ENCODE data around the gene TRABD2A. TPM values are rescaled to one million over a fixed set of nuclear protein-coding genes. Genes with fewer than 3 reads are reported as not detected.

TRABD2A gene
- total RNA-seq, 2 donors from 2014 or later, result 4.8 to 7.7 TPM

DNA sequence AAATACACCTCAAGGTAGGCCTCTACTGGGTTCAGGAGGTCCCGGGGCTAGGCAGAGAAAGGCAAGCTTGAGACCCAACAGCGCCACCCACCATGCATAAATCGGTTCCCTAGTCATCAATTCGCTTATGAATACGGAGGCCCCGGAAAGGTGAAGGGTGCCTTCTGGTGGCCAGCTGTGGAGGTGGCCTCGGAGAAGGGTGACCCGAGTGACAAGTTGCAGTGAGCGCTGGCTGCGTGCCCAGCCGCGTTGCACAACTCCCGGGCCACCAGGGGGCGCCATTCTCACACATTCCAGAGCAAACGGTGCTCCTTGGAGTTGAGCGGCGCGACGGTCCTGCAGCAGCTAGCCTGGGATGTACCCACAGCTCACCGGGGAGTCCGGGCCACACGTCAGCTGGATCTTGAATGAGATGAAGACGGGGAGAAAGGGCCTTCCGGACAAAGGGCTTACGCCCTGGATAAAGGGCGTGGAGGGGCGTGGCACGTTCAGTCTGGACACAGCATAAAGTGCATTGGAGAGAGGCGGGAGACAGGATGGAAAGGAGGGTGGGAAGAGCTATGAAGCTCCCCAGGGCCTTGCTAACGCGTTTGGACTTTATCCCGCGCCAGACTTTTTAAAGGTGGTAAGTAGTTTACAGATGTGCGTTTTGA, 45.0 kb upstream of the TRABD2A start:
- no peaks in the 10 kb centered on the region for H3K9me3 Mint-ChIP-seq
- TF ChIP-seq, protein P1, sequence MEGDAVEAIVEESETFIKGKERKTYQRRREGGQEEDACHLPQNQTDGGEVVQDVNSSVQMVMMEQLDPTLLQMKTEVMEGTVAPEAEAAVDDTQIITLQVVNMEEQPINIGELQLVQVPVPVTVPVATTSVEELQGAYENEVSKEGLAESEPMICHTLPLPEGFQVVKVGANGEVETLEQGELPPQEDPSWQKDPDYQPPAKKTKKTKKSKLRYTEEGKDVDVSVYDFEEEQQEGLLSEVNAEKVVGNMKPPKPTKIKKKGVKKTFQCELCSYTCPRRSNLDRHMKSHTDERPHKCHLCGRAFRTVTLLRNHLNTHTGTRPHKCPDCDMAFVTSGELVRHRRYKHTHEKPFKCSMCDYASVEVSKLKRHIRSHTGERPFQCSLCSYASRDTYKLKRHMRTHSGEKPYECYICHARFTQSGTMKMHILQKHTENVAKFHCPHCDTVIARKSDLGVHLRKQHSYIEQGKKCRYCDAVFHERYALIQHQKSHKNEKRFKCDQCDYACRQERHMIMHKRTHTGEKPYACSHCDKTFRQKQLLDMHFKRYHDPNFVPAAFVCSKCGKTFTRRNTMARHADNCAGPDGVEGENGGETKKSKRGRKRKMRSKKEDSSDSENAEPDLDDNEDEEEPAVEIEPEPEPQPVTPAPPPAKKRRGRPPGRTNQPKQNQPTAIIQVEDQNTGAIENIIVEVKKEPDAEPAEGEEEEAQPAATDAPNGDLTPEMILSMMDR (conservative IDR thresholded peaks at IDR 0.05), result peak; percentile 100
- DNase-seq, result peak; percentile 100
- H3K27me3 Mint-ChIP-seq (ENCODE audit: insufficient read depth), result peaks cover 12% of the 10 kb centered on the region
- no peaks in the 10 kb centered on the region for H3K36me3 ChIP-seq (ENCODE audit: control insufficient read depth, insufficient read depth, low read length)
- H3K36me3 Mint-ChIP-seq (ENCODE audit: low read depth), result no peaks in the 10 kb centered on the region
- no peak overlapping the region for H3K27ac ChIP-seq (ENCODE audit: low read depth, low read length)
- H3K27ac Mint-ChIP-seq, result no peak overlapping the region
- H3K9me3 ChIP-seq (ENCODE audit: control insufficient read depth, low read length), result no peaks in the 10 kb centered on the region
- H3K4me3 ChIP-seq (ENCODE audit: low read length), result no peak overlapping the region
- H3K9ac ChIP-seq (ENCODE audit: extremely low read depth, low read length, poor library complexity, severe bottlenecking), result no peak overlapping the region
- peaks cover 3% of the 10 kb centered on the region for H3K4me1 Mint-ChIP-seq
- 27 to 29% methylated on average over 25 to 34 of the region's 34 CpGs for WGBS, 2 experiments (ENCODE audit: insufficient coverage in 1 of 2, insufficient read length in 1 of 2)
- H3K27me3 ChIP-seq (ENCODE audit: control insufficient read depth, insufficient read depth, low read length, poor library complexity, severe bottlenecking), result peaks cover 7% of the 10 kb centered on the region
- H3K4me1 ChIP-seq (ENCODE audit: control insufficient read depth, insufficient read depth, low read length), result peaks cover 3% of the 10 kb centered on the region
- H3K4me3 Mint-ChIP-seq, result peak overlapping the region; percentile 40

DNA sequence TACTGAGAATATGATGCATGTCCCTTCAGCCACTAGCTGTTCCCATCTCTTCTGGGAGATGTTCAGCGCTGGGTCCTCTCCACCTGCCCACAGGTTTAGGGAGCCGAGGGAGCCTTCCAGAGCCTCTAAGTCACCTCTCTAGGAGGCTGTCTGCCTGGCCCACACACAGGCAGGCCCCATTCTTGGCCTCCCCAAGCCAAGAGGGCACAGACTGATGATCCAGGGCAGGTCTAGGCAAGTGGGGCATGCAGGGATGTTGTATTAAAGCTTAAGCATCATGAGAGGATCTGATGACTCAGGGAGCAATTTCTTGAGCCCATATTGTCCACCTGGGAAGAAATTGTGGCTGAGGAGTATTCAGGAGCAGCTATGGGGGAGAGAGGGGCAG, 44.4 kb upstream of the TRABD2A start:
- Mint-ChIP-seq H3K36me3 (ENCODE audit: low read depth) (no peaks in the 10 kb centered on the region), H3K4me1 (peaks cover 3% of the 10 kb centered on the region), H3K4me3 (no peak overlapping the region), H3K27me3 (ENCODE audit: insufficient read depth) (peaks cover 12% of the 10 kb centered on the region), H3K9me3 (no peaks in the 10 kb centered on the region), H3K27ac (no peak overlapping the region)
- no peak for DNase-seq
- Histone ChIP-seq H3K9ac (ENCODE audit: extremely low read depth, low read length, poor library complexity, severe bottlenecking) (no peak overlapping the region), H3K4me1 (ENCODE audit: control insufficient read depth, insufficient read depth, low read length) (peaks cover 3% of the 10 kb centered on the region), H3K4me3 (ENCODE audit: low read length) (no peak overlapping the region), H3K27me3 (ENCODE audit: control insufficient read depth, insufficient read depth, low read length, poor library complexity, severe bottlenecking) (peaks cover 7% of the 10 kb centered on the region), H3K27ac (ENCODE audit: low read depth, low read length) (no peak overlapping the region), H3K9me3 (ENCODE audit: control insufficient read depth, low read length) (no peaks in the 10 kb centered on the region), H3K36me3 (ENCODE audit: control insufficient read depth, insufficient read depth, low read length) (no peaks in the 10 kb centered on the region)
- 92 to 100% methylated on average over 1 to 2 of the region's 2 CpGs for WGBS, 2 experiments (ENCODE audit: insufficient coverage in 1 of 2, insufficient read length in 1 of 2)
- TF ChIP-seq, protein P1 (conservative IDR thresholded peaks at IDR 0.05), result no peak

DNA sequence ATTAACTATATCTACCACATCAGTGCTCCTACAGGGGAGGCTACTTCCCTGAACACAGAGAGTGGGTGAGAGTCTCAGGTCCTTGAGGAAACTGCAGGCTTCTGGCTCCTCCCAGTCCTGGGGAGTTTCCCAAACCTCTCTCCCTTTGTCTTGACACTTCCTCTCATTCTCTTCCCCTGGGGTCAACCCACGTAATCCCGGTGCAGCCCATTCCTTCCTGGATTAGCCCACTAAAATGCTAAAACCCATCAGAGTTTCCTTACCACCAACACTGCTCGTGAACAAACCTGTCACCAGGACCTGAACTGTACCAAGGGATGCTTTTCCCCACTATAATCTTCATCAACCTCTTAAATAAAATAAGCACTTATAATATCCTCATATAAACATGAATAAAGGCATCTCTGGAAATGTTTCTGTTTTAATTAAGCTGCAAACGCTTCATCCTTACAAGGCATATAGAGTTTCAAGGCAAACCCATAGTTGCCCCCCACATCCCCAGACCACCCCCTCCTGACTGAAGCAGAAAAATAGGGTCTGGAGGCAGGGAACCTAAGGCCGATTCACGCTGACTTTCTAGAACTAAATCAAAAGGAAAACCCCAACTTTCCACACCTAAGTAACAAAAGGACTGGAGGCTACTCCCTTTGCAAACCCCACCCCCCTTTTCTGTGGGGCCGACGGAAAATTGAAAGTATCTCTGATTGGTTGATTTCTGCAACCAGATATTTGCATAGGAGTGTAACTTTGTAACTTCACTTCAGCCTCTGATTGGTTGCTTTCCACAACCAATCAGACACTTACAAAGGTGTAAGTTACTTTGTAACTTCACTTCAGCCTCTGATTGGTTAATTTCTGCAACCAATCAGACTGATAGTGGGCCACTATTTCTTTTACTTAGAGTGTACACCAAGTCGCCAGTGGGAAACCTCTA, 43.6 kb upstream of the TRABD2A start:
- Mint-ChIP-seq H3K4me1 (peaks cover 3% of the 10 kb centered on the region), H3K4me3 (no peak overlapping the region), H3K27me3 (ENCODE audit: insufficient read depth) (peaks cover 12% of the 10 kb centered on the region), H3K9me3 (no peaks in the 10 kb centered on the region), H3K36me3 (ENCODE audit: low read depth) (no peaks in the 10 kb centered on the region), H3K27ac (no peak overlapping the region)
- Histone ChIP-seq H3K36me3 (ENCODE audit: control insufficient read depth, insufficient read depth, low read length) (no peaks in the 10 kb centered on the region), H3K9me3 (ENCODE audit: control insufficient read depth, low read length) (no peaks in the 10 kb centered on the region), H3K4me3 (ENCODE audit: low read length) (no peak overlapping the region), H3K27ac (ENCODE audit: low read depth, low read length) (no peak overlapping the region), H3K27me3 (ENCODE audit: control insufficient read depth, insufficient read depth, low read length, poor library complexity, severe bottlenecking) (peaks cover 7% of the 10 kb centered on the region), H3K9ac (ENCODE audit: extremely low read depth, low read length, poor library complexity, severe bottlenecking) (no peak overlapping the region), H3K4me1 (ENCODE audit: control insufficient read depth, insufficient read depth, low read length) (peaks cover 3% of the 10 kb centered on the region)
- DNase-seq, result no peak
- TF ChIP-seq, protein P1 (conservative IDR thresholded peaks at IDR 0.05), result no peak
- WGBS, 2 experiments (ENCODE audit: insufficient coverage in 1 of 2, insufficient read length in 1 of 2), result 72 to 77% methylated on average over 6 to 9 of the region's 9 CpGs

Measured in endodermal cell (in vitro differentiated cells).